ENCODE results near the gene CDC23. TPM values are rescaled to one million over a fixed set of nuclear protein-coding genes. Genes with fewer than 3 reads are reported as not detected.
"Not testable (repeated sequence)": the region's sequence is repeated elsewhere in the genome, so short reads cannot be mapped to it uniquely, and the experiment has no call there.

The CDC23 gene
- total RNA-seq, 2 donors from 2014 or later, result 13.9 to 14.9 TPM

- intact Hi-C loops (cut with DNase I, micrococcal nuclease), result loop anchor here in 1 of 2 donors (10.0 kb wide), 1 partner anchor 58 kb away; no protein-coding TSS in a partner anchor
- DNase-seq, result no peak
- no peak for ATAC-seq
Measured at GRCh38 chr5:138226910-138227309, 13.8 kb upstream of the CDC23 start.

- ATAC-seq (no peak), DNase-seq (no peak)
- intact Hi-C loops (cut with DNase I, micrococcal nuclease), result loop anchor here in 1 of 2 donors (10.0 kb wide), 1 partner anchor 60 kb away; no protein-coding TSS in a partner anchor
Measured at GRCh38 chr5:138224712-138225111, 11.6 kb upstream of the CDC23 start.

- intact Hi-C loops (cut with DNase I, micrococcal nuclease), result loop anchor here in 1 of 2 donors (10.0 kb wide), 1 partner anchor 61 kb away; no protein-coding TSS in a partner anchor
- no peak for ATAC-seq
- no peak for DNase-seq
Measured at GRCh38 chr5:138223532-138223931, 10.4 kb upstream of the CDC23 start.

- DNase-seq, result no peak
- ATAC-seq, result no peak
- intact Hi-C loops (cut with DNase I, micrococcal nuclease), result no loop called here
Measured at GRCh38 chr5:138216799-138217198, 3.7 kb upstream of the CDC23 start.

- intact Hi-C loops (cut with DNase I, micrococcal nuclease), result loop anchor here in 1 of 2 donors (5.0 kb wide), 1 partner anchor 35 kb away; the partner anchor contains the start of genes BRD8 and KIF20A
- peak; percentile 53 for ATAC-seq
- DNase-seq, result no peak
Measured at GRCh38 chr5:138212828-138213160, 329 bp downstream of the CDC23 start.

GRCh38 chr5:138210985-138211384 lies 2.1 kb downstream of the CDC23 start:
- ATAC-seq, result no peak
- DNase-seq, result no peak
- intact Hi-C loops (cut with DNase I, micrococcal nuclease), result loop anchor here in 1 of 2 donors (5.0 kb wide), 1 partner anchor 34 kb away; the partner anchor contains the start of genes BRD8 and KIF20A

GRCh38 chr5:138193859-138194258 lies 19.3 kb downstream of the CDC23 start:
- DNase-seq; intact Hi-C loops (cut with DNase I, micrococcal nuclease); ATAC-seq: not testable (repeated sequence)

GRCh38 chr5:138192826-138193225 lies 20.3 kb downstream of the CDC23 start:
- DNase-seq (no peak), ATAC-seq (no peak)
- intact Hi-C loops (cut with DNase I, micrococcal nuclease), result no loop called here

- intact Hi-C loops (cut with DNase I, micrococcal nuclease), result no loop called here
- DNase-seq (no peak), ATAC-seq (no peak)
Measured at GRCh38 chr5:138188626-138189025, 24.5 kb downstream of the CDC23 start.

- DNase-seq (no peak), ATAC-seq (no peak)
- intact Hi-C loops (cut with DNase I, micrococcal nuclease), result no loop called here
Measured at GRCh38 chr5:138186002-138186447, 27.1 kb downstream of the CDC23 start.

- intact Hi-C loops (cut with DNase I, micrococcal nuclease), result no loop called here
- DNase-seq (no peak), ATAC-seq (no peak)
Measured at GRCh38 chr5:138182808-138183207, 30.3 kb downstream of the CDC23 start.

- DNase-seq (no peak), ATAC-seq (no peak)
- intact Hi-C loops (cut with DNase I, micrococcal nuclease), result no loop called here
Measured at GRCh38 chr5:138180841-138181240, 32.3 kb downstream of the CDC23 start.

GRCh38 chr5:138180183-138180782 lies 32.8 kb downstream of the CDC23 start:
- intact Hi-C loops (cut with DNase I, micrococcal nuclease), result no loop called here
- DNase-seq, result no peak
- peak; percentile 25 for ATAC-seq

- intact Hi-C loops (cut with DNase I, micrococcal nuclease), result loop anchor here in 1 of 2 donors (5.0 kb wide), 1 partner anchor 33 kb away; the partner anchor contains the start of gene CDC23
- DNase-seq (no peak), ATAC-seq (no peak)
Measured at GRCh38 chr5:138179277-138179857, 33.8 kb downstream of the CDC23 start.

- intact Hi-C loops (cut with DNase I, micrococcal nuclease), result loop anchor here in 1 of 2 donors (5.0 kb wide), 1 partner anchor 34 kb away; the partner anchor contains the start of gene CDC23
- peak; percentile 97 to 98 for DNase-seq
- peak; percentile 93 for ATAC-seq
Measured at GRCh38 chr5:138178516-138179276, 34.4 kb downstream of the CDC23 start, which contains the start of the genes BRD8 and KIF20A. Gene BRD8 (minus strand): TSS chr5:138178630. CDS start chr5:138178614, 16 bp downstream. Gene KIF20A (plus strand): TSS chr5:138179112. CDS start chr5:138179681, 569 bp downstream.

- DNase-seq, result peak in 1 of 2 donors; percentile 59
- peak; percentile 52 for ATAC-seq
- intact Hi-C loops (cut with DNase I, micrococcal nuclease), result loop anchor here in 1 of 2 donors (5.0 kb wide), 1 partner anchor 34 kb away; the partner anchor contains the start of gene CDC23
Measured at GRCh38 chr5:138177941-138178515, 35.1 kb downstream of the CDC23 start.

GRCh38 chr5:138170299-138170698 lies 42.8 kb downstream of the CDC23 start:
- ATAC-seq (no peak), DNase-seq (no peak)
- intact Hi-C loops (cut with DNase I, micrococcal nuclease), result no loop called here

- intact Hi-C loops (cut with DNase I, micrococcal nuclease), result no loop called here
- ATAC-seq, result no peak
- DNase-seq, result no peak
Measured at GRCh38 chr5:138169124-138169523, 44.0 kb downstream of the CDC23 start.

- DNase-seq, result no peak
- intact Hi-C loops (cut with DNase I, micrococcal nuclease), result no loop called here
- ATAC-seq, result no peak
Measured at GRCh38 chr5:138163721-138164120, 49.4 kb downstream of the CDC23 start.
